Mesenchymal stem cell (in vitro differentiated cells and primary cell): Measurements from ENCODE around the gene ZNF280A.
"Not testable (repeated sequence)": the region's sequence is repeated elsewhere in the genome, so short reads cannot be mapped to it uniquely, and the experiment has no call there.

ENCODE experiments used
- DNase-seq: peaks from one replicate; pipeline ENCODE4 v3.0.0-alpha.2; 2013
- H2AFZ ChIP-seq: one replicate; pipeline ENCODE4 v1.6.1; 2013; ENCODE audit warnings: low read depth, mild to moderate bottlenecking, control low read depth, inconsistent platforms, low read length, moderate library complexity
- H2AK5ac ChIP-seq: 2 replicates; pipeline ENCODE4 v1.6.1; 2013; ENCODE audit warnings: low read length, moderate library complexity, mild to moderate bottlenecking, inconsistent platforms; ENCODE audit not compliant: severe bottlenecking
- H2BK120ac ChIP-seq: one replicate; pipeline ENCODE4 v1.6.1; 2013; ENCODE audit warnings: low read depth, mild to moderate bottlenecking, inconsistent platforms, low read length, moderate library complexity
- H2BK12ac ChIP-seq, 2 experiments: one replicate each; pipeline ENCODE4 v1.6.1; 2013; ENCODE audit warnings: inconsistent platforms in 2 of 2, low read length in 2 of 2, mild to moderate bottlenecking in 2 of 2, moderate library complexity in 2 of 2, control low read depth in 1 of 2
- H2BK15ac ChIP-seq: one replicate; pipeline ENCODE4 v1.6.1; 2013; ENCODE audit warnings: mild to moderate bottlenecking, low read depth, inconsistent platforms; ENCODE audit not compliant: poor library complexity, severe bottlenecking
- H2BK5ac ChIP-seq: 2 replicates; pipeline ENCODE4 v1.6.1; 2013; ENCODE audit warnings: low read depth, mild to moderate bottlenecking, low read length, control low read depth, inconsistent platforms; ENCODE audit not compliant: poor library complexity, severe bottlenecking
- H3K14ac ChIP-seq, 2 experiments: one replicate each; pipeline ENCODE4 v1.6.1; 2013; ENCODE audit warnings: inconsistent platforms in 2 of 2, low read length in 2 of 2, control low read depth in 1 of 2, mild to moderate bottlenecking in 1 of 2, moderate library complexity in 1 of 2
- H3K18ac ChIP-seq, 2 experiments: one replicate each; pipeline ENCODE4 v1.6.1; 2013; ENCODE audit warnings: inconsistent platforms in 2 of 2, low read length in 2 of 2, control low read depth in 1 of 2, low read depth in 1 of 2, mild to moderate bottlenecking in 1 of 2
- H3K23ac ChIP-seq, 2 experiments: one replicate each; pipeline ENCODE4 v1.6.1; 2013; ENCODE audit warnings: inconsistent platforms in 2 of 2, low read length in 2 of 2, mild to moderate bottlenecking in 2 of 2, moderate library complexity in 2 of 2, control low read depth in 1 of 2
- H3K27ac ChIP-seq: 2 replicates; pipeline ENCODE4 v1.5.1; 2013; ENCODE audit warnings: mild to moderate bottlenecking, moderate library complexity, low read length, control low read depth, inconsistent platforms; ENCODE audit not compliant: poor library complexity, severe bottlenecking
- H3K27me3 ChIP-seq, 2 experiments: 2 replicates each; pipeline versions ENCODE4 v1.6.1 to v1.7.0; 2013; ENCODE audit warnings: low read length in 2 of 2, mild to moderate bottlenecking in 2 of 2, moderate library complexity in 2 of 2, control low read depth in 1 of 2, inconsistent platforms in 1 of 2; ENCODE audit not compliant: control insufficient read depth in 1 of 2, insufficient read depth in 1 of 2
- H3K36me3 ChIP-seq, 2 experiments: 2 replicates each; pipeline versions ENCODE4 v1.6.1 to v1.7.0; 2013; ENCODE audit warnings: low read length in 2 of 2, control low read depth in 1 of 2, inconsistent platforms in 1 of 2, low read depth in 1 of 2, mild to moderate bottlenecking in 1 of 2; ENCODE audit not compliant: insufficient read depth in 2 of 2, control insufficient read depth in 1 of 2
- H3K4ac ChIP-seq, 2 experiments: one replicate each; pipeline ENCODE4 v1.6.1; 2013; ENCODE audit warnings: inconsistent platforms in 2 of 2, low read length in 2 of 2, mild to moderate bottlenecking in 2 of 2, moderate library complexity in 2 of 2, control low read depth in 1 of 2, low read depth in 1 of 2
- H3K4me1 ChIP-seq: 2 replicates; pipeline ENCODE4 v1.6.1; 2013; ENCODE audit warnings: low read depth, low read length, control low read depth; ENCODE audit not compliant: control insufficient read depth, insufficient read depth
- H3K4me2 ChIP-seq: 2 replicates; pipeline ENCODE4 v1.6.1; 2013; ENCODE audit warnings: low read length, mild to moderate bottlenecking, inconsistent platforms; ENCODE audit not compliant: poor library complexity, severe bottlenecking
- H3K4me3 ChIP-seq, 2 experiments: 2 replicates each; pipeline versions ENCODE4 v1.5.1 to v1.7.0; 2013; ENCODE audit warnings: low read length in 2 of 2, mild to moderate bottlenecking in 2 of 2, control low read depth in 1 of 2, low read depth in 1 of 2; ENCODE audit not compliant: insufficient read depth in 1 of 2
- H3K79me1 ChIP-seq: replicated peaks from 2 replicates; pipeline ENCODE4 v1.6.1; 2013; ENCODE audit warnings: mild to moderate bottlenecking, control low read depth, low read length, inconsistent platforms; ENCODE audit not compliant: poor library complexity, severe bottlenecking
- H3K9ac ChIP-seq: 2 replicates; pipeline ENCODE4 v1.7.0; 2013; ENCODE audit warnings: mild to moderate bottlenecking, low read length, moderate library complexity
- H3K9me3 ChIP-seq: 2 replicates; pipeline ENCODE4 v1.7.0; 2013; ENCODE audit warnings: mild to moderate bottlenecking, low read length; ENCODE audit not compliant: control insufficient read depth
- H4K8ac ChIP-seq: one replicate; pipeline ENCODE4 v1.6.1; 2013; ENCODE audit warnings: inconsistent platforms, mild to moderate bottlenecking, low read length, moderate library complexity
- H4K91ac ChIP-seq: one replicate; pipeline ENCODE4 v1.6.1; 2013; ENCODE audit warnings: mild to moderate bottlenecking, low read length, inconsistent platforms
- WGBS: methylation state at CpG from one replicate; pipeline ENCODE4 v1.1.7; 2013; ENCODE audit warnings: mixed read lengths; 5-methylcytosine and 5-hydroxymethylcytosine counted together

Gene ZNF280A

GRCh38 chr22:22513619-22514018 is 6.5 kb downstream of the ZNF280A start:
- Histone ChIP-seq H3K36me3 (no peaks in the 10 kb centered on the region), H3K9me3 (peaks cover 34% of the 10 kb centered on the region), H2BK120ac (no peak overlapping the region), H3K4me2 (no peak overlapping the region), H2BK12ac (no peak overlapping the region), H3K4ac (no peak overlapping the region), H2BK5ac (no peak overlapping the region), H3K4me3 (no peak overlapping the region), H2AK5ac (no peak overlapping the region), H3K27ac (no peak overlapping the region), H3K23ac (no peak overlapping the region), H3K79me1 (no peaks in the 10 kb centered on the region), H2BK15ac (no peak overlapping the region), H3K9ac (no peak overlapping the region), H3K4me1 (peaks cover 2% of the 10 kb centered on the region), H3K27me3 (peaks cover 4 to 43% of the 10 kb centered on the region in 2 experiments), H4K8ac (no peak overlapping the region), H3K18ac (no peak overlapping the region), H2AFZ (no peak overlapping the region), H4K91ac (no peak overlapping the region), H3K14ac (no peak overlapping the region)
- 73% methylated on average over 2 of the region's 2 CpGs for WGBS
- DNase-seq: no peak

- no peak overlapping the region for H4K8ac ChIP-seq
- H3K14ac ChIP-seq: no peak overlapping the region
- H3K23ac ChIP-seq: no peak overlapping the region
- H3K4ac ChIP-seq: no peak overlapping the region
- no peak overlapping the region for H2BK12ac ChIP-seq
- peaks cover 4 to 43% of the 10 kb centered on the region in 2 experiments for H3K27me3 ChIP-seq
- H2AK5ac ChIP-seq: no peak overlapping the region
- DNase-seq: no peak
- H2BK15ac ChIP-seq: no peak overlapping the region
- WGBS: 74% methylated on average over 5 of the region's 5 CpGs
- H3K9me3 ChIP-seq: peaks cover 34% of the 10 kb centered on the region
- peaks cover 2% of the 10 kb centered on the region for H3K4me1 ChIP-seq
- H3K36me3 ChIP-seq: no peaks in the 10 kb centered on the region
- H2BK120ac ChIP-seq: no peak overlapping the region
- no peak overlapping the region for H3K9ac ChIP-seq
- H4K91ac ChIP-seq: no peak overlapping the region
- H3K18ac ChIP-seq: no peak overlapping the region
- no peak overlapping the region for H2AFZ ChIP-seq
- H3K4me2 ChIP-seq: no peak overlapping the region
- no peak overlapping the region for H3K4me3 ChIP-seq
- H3K79me1 ChIP-seq: peaks cover under 1% of the 10 kb centered on the region
- H2BK5ac ChIP-seq: no peak overlapping the region
- no peak overlapping the region for H3K27ac ChIP-seq
Observed at GRCh38 chr22:22512951-22513350, 7.1 kb downstream of the ZNF280A start.

- H3K4ac ChIP-seq, H2BK15ac ChIP-seq, H3K18ac ChIP-seq, H3K23ac ChIP-seq, H3K14ac ChIP-seq, H3K36me3 ChIP-seq, H3K4me2 ChIP-seq, H3K4me3 ChIP-seq, H3K4me1 ChIP-seq, H3K79me1 ChIP-seq, H2BK120ac ChIP-seq, H2AK5ac ChIP-seq, H2BK5ac ChIP-seq, H4K8ac ChIP-seq, DNase-seq, H2AFZ ChIP-seq, H3K27ac ChIP-seq, H3K9ac ChIP-seq, H2BK12ac ChIP-seq, H4K91ac ChIP-seq: not testable (repeated sequence)
- H3K9me3 ChIP-seq: peaks cover 38% of the 10 kb centered on the region
- WGBS: 86% methylated on average over 3 of the region's 7 CpGs
- peaks cover 0 to 32% of the 10 kb centered on the region in 2 experiments for H3K27me3 ChIP-seq
Observed at GRCh38 chr22:22510833-22511232, 9.2 kb downstream of the ZNF280A start.

GRCh38 chr22:22509912-22510311 is 10.2 kb downstream of the ZNF280A start:
- H2BK5ac ChIP-seq, H2BK12ac ChIP-seq: not testable (repeated sequence)

More at GRCh38 chr22:22509912-22510311, 10.2 kb downstream of the ZNF280A start:
- not testable (repeated sequence) for H4K8ac ChIP-seq, H2BK15ac ChIP-seq, H2AFZ ChIP-seq, H3K4me3 ChIP-seq, H4K91ac ChIP-seq, H2AK5ac ChIP-seq, H3K79me1 ChIP-seq, DNase-seq, H3K14ac ChIP-seq, H3K4ac ChIP-seq, H3K36me3 ChIP-seq, H2BK120ac ChIP-seq, H3K9ac ChIP-seq, H3K18ac ChIP-seq, H3K23ac ChIP-seq, H3K27ac ChIP-seq, H3K4me1 ChIP-seq, H3K4me2 ChIP-seq
- Histone ChIP-seq H3K9me3 (peaks cover 38% of the 10 kb centered on the region), H3K27me3 (peaks cover 0 to 23% of the 10 kb centered on the region in 2 experiments)
- WGBS: 89% methylated on average over 6 of the region's 6 CpGs
